GM19467 (cell line): ENCODE data around the gene MAFF.
"Not testable (repeated sequence)": the region's sequence is repeated elsewhere in the genome, so short reads cannot be mapped to it uniquely, and the experiment has no call there.

Experiments used
- ATAC-seq: cut with Tn5 transposase; IDR thresholded peaks from one replicate; pipeline ENCODE4 v1.9.1; 2021; ENCODE audit warnings: mild to moderate bottlenecking, moderate library complexity; ENCODE audit not compliant: unreplicated experiment

The MAFF gene

DNA sequence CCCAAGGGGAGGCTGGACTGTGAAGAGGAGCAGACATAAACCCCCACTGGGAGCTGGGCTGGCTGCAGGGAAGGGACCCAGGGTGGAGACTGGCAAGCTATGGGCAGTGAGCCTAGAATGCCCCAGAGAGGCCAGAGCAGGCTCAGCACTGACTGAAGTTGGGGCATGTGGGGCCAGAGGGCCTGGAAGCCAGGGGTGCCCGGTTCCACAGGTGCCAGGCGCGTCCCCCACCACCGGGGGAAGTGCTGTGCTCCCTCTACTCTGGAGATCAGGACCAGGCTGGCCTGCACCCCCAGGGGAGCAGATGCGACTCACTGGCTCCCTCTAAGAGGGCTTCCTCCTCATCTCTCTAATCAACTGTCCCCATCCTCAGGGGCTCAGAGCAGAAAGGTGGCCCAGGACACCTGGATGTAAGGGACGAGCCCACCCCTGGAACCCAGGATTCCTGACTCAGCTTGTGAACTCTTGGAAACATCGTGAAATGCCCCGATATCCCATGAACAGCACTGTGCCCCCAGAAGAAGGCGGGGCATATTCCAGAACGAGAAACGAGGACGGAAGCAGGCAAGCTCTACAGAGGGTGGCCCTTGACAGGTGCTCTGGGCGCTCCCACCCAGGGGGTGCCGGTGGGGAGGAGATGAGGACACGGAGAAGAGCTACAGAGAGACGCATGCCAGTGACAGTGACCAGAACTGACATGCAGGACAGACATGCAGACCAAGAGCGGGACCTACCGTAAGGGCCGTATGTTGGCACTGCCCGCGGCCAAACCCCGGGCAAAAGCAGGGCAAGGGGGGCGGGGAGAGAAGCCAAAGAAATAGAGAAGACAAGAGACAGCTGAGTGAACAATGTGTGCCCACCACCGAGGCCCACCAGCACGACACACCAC, 20.4 kb downstream of the MAFF start:
- no peak for ATAC-seq

DNA sequence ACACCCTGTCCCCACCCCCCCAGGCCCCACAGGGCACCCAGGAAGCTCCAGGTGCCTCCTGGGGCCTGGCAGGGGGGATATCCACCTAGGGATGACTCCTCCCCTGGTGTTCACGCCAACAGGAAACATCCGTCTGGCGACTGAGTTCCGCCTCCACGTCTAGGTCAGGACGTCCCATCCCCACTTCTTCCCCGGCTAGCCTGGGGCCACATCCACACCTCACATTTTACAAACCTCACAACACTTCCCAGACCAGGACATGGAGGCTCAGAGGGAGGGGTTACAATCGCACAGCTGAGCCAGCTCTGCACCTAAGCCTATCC, 21.0 kb downstream of the MAFF start:
- ATAC-seq: no peak

DNA sequence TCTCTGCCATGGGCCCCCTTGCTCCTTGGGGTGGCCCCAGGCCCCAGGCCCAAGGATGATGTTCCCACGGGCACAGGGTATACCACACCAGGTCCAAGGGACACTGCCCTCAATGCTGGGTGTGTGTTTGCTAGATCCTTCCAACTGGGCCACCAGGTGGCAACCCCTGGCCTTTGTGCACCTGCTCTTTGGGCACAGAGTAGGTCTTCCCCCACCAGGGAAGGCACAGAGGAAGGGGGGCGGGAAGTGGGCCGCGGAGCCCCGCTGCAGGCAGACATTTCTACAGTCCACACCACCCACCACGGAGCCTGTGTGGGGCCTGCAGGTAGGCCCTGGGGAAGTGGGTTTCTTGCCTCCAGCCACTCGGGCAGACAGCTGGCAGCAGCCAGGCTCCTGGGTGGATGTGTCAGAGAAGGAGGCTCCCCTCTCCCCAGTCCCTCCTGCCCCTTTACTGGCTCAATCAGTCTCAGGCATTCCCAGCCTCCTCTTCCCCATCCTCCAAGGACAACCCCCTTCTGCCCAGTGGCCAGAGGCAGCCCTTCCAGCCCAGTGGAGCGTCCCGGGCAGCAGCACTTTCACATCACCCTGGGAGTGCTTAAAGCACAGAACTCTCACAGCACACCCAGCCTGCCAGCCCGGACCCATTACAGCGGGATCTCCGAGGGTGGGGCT, 21.6 kb downstream of the MAFF start:
- no peak for ATAC-seq

DNA sequence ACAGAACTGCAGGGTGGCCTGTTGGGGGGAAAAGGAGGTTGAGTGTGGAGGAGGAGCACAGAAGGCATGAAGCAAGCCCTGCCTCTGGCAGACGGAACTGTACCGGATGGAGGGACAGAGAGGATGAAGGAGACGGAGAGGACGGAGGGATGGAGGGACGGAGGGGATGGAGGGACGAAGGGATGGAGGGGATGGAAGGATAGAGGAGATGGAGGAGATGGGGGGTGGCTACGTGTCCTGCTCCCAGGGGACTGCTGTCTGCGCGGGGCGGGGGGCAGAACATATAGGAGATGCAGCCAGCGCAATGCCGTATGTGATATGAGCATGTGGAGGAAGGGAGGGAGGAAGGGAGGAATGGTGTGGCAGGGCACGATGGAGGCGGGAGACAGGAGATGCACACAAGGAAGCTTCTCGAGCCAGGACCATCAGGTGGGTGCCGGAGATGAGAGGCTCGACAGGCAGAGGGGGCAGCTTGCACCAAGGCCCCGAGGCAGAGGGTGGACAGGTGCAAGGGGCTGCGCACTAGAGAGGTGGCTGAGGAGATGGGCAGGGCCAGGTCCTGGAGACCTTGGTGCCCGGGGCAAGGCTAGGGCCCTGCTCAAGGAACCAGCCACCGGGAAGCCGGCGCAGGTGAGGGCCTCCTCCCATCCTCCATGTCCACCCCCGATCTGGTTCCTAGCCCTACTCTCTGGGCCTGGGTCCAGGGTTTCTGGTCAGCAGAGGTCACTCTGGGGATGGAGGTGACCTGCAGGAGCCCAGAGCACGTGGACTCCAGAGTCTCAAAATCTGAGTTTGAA, 25.3 kb downstream of the MAFF start:
- ATAC-seq: no peak

GRCh38 chr22:38228326-38228872, 26.6 kb downstream of the MAFF start:
- no peak for ATAC-seq

DNA sequence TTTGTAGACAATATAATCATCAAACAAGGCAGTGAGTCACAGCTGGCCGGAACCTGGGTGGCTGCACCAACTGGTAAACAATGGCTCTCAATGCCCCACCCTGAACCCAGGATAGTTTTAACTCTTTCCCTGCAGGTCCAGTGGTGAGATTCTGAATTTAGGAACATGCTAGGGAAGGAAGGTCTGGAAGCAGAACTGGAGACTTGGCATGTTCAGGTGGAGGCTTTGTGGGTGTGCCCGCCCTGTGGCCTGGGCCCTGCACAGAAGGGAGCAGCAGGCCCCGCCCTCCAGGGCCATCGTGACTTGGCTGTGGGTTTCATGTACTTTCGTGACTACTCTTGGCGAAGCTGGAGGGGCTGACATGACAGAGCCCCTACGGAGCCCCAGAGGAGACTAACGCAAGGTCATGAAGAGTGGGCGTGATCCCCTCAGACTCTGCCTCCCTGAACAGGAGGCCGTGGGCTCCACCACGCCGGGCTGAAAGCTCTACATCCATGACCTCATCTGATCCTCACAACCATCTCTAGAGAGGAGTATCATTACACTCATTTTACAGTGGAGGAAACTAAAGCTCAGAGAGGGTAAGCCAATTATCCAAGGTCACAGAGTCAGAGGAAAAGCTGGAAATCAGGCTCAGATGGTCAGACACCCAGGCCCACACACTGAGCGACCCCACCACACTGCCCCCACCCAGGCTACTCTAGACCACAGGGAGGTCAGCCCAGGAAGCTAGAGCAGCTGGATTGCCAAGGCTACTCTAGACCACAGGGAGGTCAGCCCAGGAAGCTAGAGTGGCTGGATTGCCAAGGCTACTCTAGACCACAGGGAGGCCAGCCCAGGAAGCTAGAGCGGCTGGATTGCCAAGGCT, 27.3 kb downstream of the MAFF start:
- no peak for ATAC-seq

- ATAC-seq: no peak
These were observed 28.5 kb downstream of the MAFF start for GRCh38 chr22:38230108-38230825.

- no peak for ATAC-seq
These were observed 29.1 kb downstream of the MAFF start for GRCh38 chr22:38230916-38231315.

- ATAC-seq: no peak
These were observed 30.4 kb downstream of the MAFF start for GRCh38 chr22:38232196-38232595.

- ATAC-seq: no peak
These were observed 31.6 kb downstream of the MAFF start for GRCh38 chr22:38233427-38233826.

GRCh38 chr22:38233856-38234255, 32.1 kb downstream of the MAFF start:
- not testable (repeated sequence) for ATAC-seq

GRCh38 chr22:38235240-38235850, 33.6 kb downstream of the MAFF start:
- no peak for ATAC-seq

DNA sequence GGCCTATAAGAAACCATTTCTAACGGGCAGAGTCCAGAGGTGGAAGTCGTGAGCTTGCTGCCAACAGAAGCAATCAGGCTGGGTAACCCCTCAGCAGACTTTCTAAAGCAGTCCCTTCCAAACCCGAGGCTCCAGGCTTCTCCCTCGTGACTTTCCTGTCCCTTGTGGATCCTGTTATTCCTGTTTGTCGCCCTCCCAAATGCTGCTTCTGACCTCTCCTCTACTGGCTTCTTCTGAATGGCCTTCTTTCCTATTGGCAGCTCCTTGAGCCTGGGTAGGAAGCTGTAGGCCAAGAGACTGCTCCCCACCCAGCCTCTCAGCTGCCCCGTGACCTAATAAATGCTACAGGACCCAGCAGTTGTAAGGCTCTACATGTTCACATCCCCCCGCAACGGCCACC, 35.0 kb downstream of the MAFF start:
- ATAC-seq: no peak

GRCh38 chr22:38238519-38239071, 36.8 kb downstream of the MAFF start:
- no peak for ATAC-seq

GRCh38 chr22:38239101-38239761, 37.4 kb downstream of the MAFF start:
- ATAC-seq: no peak

DNA sequence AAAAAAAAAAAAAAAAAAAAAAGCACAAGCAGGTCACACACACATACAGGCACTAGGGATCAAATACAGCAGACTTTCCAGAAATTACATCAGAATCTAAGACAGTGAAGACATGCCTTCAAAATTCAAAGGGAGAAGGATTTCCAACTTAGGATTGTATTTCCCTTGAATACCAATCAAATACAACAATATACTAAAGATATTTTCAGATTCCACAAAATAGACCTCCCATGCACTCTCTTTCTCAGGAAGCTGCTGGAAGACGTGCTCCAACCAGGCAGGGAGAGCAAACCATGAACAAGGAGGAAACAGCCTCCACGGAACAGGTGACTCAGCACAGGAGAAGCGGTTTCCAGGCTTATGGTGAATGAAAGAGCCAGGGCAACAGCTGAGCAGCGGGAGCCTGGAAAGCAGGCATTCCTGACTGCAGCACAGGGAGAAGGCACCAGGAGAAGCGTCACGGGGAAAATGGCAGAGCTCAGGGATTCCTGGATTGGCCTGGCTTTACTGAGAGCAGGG, 39.0 kb downstream of the MAFF start:
- ATAC-seq: no peak

- no peak for ATAC-seq
These were observed 41.4 kb downstream of the MAFF start for GRCh38 chr22:38243007-38243765.

DNA sequence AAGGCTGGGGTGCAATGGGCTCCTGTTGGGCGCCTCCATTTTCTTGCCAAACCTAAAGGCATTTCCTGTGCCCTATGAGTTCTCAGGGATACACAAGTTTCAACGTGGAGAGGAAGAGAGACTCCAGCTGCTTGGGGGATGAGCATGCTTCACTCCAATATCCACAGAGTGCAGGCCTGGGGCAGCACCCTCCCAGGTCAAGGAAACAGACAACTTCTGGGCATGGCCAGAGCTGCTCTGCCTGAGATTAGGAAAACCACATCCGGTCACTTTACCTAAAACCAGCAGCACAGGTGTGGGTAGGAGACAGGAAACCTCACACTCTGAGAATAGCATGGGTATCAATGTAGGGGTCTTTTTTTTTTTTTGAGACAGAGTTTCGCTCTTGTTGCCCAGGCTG, 42.3 kb downstream of the MAFF start:
- no peak for ATAC-seq
